Endothelial cell (in vitro differentiated cells): ENCODE measurements around the gene LTB4R. TPM values are rescaled to one million over a fixed set of nuclear protein-coding genes. Genes with fewer than 3 reads are reported as not detected.

Source experiments
- DNase-seq: peaks from one replicate; pipeline ENCODE4 v3.0.0; 2021; ENCODE audit warnings: low spot score
- H3K27ac Mint-ChIP-seq: one replicate; pipeline ENCODE4 v1.8.0; 2021; ENCODE audit warnings: mixed read lengths, inconsistent platforms; ENCODE audit not compliant: unreplicated experiment
- H3K27me3 Mint-ChIP-seq: one replicate; pipeline ENCODE4 v1.8.0; 2021; ENCODE audit warnings: mild to moderate bottlenecking, moderate library complexity, mixed read lengths, inconsistent platforms; ENCODE audit not compliant: unreplicated experiment
- H3K36me3 Mint-ChIP-seq: one replicate; pipeline ENCODE4 v1.8.0; 2021; ENCODE audit warnings: mild to moderate bottlenecking, low read depth, mixed read lengths, inconsistent platforms; ENCODE audit not compliant: unreplicated experiment
- H3K4me1 Mint-ChIP-seq: one replicate; pipeline ENCODE4 v1.8.0; 2021; ENCODE audit warnings: mild to moderate bottlenecking, mixed read lengths, inconsistent platforms; ENCODE audit not compliant: unreplicated experiment
- H3K4me3 Mint-ChIP-seq: one replicate; pipeline ENCODE4 v1.8.0; 2021; ENCODE audit warnings: mild to moderate bottlenecking, mixed read lengths, inconsistent platforms; ENCODE audit not compliant: unreplicated experiment
- H3K9me3 Mint-ChIP-seq: one replicate; pipeline ENCODE4 v1.8.0; 2021; ENCODE audit warnings: mixed read lengths, inconsistent platforms; ENCODE audit not compliant: unreplicated experiment
- CTCF ChIP-seq: fragments of 200-600 bp; sonication (generic); IDR thresholded peaks from one replicate; pipeline ENCODE4 v1.5.0; 2021; ENCODE audit warnings: antibody characterized with exemption; ENCODE audit not compliant: unreplicated experiment
- long read RNA-seq: library from polyadenylated mRNA; unstranded; transcript quantifications from one replicate; pipeline ENCODE4 v2.0.0, GENCODE V29; 2020; ENCODE audit not compliant: unreplicated experiment
- total RNA-seq: library from RNA; stranded (reverse); fragmentation: NEBNext Ultra II Directional; extraction: Animal tissue kit (Norgen Biotek cat#: 25700); gene quantifications from one replicate; pipeline ENCODE4 v1.2.1, GENCODE V29; 2021; ENCODE audit not compliant: unreplicated experiment

The LTB4R gene, protein sequence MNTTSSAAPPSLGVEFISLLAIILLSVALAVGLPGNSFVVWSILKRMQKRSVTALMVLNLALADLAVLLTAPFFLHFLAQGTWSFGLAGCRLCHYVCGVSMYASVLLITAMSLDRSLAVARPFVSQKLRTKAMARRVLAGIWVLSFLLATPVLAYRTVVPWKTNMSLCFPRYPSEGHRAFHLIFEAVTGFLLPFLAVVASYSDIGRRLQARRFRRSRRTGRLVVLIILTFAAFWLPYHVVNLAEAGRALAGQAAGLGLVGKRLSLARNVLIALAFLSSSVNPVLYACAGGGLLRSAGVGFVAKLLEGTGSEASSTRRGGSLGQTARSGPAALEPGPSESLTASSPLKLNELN
- 9.5 TPM for total RNA-seq
- long read RNA-seq, full-length matches to known transcripts, result 5 of 5 reads
- long read RNA-seq, partial matches to known transcripts, result 0 of 5 reads
- long read RNA-seq, other reads (novel, unspliced or antisense), result 0 of 5 reads

DNA sequence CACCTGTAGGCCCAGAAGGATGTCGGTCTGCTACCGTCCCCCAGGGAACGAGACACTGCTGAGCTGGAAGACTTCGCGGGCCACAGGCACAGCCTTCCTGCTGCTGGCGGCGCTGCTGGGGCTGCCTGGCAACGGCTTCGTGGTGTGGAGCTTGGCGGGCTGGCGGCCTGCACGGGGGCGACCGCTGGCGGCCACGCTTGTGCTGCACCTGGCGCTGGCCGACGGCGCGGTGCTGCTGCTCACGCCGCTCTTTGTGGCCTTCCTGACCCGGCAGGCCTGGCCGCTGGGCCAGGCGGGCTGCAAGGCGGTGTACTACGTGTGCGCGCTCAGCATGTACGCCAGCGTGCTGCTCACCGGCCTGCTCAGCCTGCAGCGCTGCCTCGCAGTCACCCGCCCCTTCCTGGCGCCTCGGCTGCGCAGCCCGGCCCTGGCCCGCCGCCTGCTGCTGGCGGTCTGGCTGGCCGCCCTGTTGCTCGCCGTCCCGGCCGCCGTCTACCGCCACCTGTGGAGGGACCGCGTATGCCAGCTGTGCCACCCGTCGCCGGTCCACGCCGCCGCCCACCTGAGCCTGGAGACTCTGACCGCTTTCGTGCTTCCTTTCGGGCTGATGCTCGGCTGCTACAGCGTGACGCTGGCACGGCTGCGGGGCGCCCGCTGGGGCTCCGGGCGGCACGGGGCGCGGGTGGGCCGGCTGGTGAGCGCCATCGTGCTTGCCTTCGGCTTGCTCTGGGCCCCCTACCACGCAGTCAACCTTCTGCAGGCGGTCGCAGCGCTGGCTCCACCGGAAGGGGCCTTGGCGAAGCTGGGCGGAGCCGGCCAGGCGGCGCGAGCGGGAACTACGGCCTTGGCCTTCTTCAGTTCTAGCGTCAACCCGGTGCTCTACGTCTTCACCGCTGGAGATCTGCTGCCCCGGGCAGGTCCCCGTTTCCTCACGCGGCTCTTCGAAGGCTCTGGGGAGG lies at the start of gene LTB4R:
Gene LTB4R, plus strand, starts transcription at position 857 of the 959 bp plus-strand sequence. CDS start 4,150 bp downstream, outside the sequence.
- DNase-seq, result peak; percentile 78
- Mint-ChIP-seq H3K27me3 (peaks cover 24% of the 10 kb centered on the region), H3K9me3 (no peaks in the 10 kb centered on the region), H3K4me1 (peaks cover 69% of the 10 kb centered on the region), H3K4me3 (peak within 1 kb of the TSS; percentile 81), H3K27ac (peak within 1 kb of the TSS; percentile 74), H3K36me3 (peaks cover 24% of the 10 kb centered on the region)
- TF ChIP-seq CTCF, result peak; percentile 39

- no peak overlapping the region for H3K4me3 Mint-ChIP-seq
- H3K4me1 Mint-ChIP-seq, result peaks cover 1% of the 10 kb centered on the region
- peaks cover 7% of the 10 kb centered on the region for H3K27me3 Mint-ChIP-seq
- H3K9me3 Mint-ChIP-seq, result no peaks in the 10 kb centered on the region
- no peak for DNase-seq
- no peak for TF ChIP-seq CTCF
- H3K27ac Mint-ChIP-seq, result no peak overlapping the region
- H3K36me3 Mint-ChIP-seq, result peaks cover 3% of the 10 kb centered on the region
These were observed 49.4 kb upstream of the LTB4R start for GRCh38 chr14:24261969-24262327.

DNA sequence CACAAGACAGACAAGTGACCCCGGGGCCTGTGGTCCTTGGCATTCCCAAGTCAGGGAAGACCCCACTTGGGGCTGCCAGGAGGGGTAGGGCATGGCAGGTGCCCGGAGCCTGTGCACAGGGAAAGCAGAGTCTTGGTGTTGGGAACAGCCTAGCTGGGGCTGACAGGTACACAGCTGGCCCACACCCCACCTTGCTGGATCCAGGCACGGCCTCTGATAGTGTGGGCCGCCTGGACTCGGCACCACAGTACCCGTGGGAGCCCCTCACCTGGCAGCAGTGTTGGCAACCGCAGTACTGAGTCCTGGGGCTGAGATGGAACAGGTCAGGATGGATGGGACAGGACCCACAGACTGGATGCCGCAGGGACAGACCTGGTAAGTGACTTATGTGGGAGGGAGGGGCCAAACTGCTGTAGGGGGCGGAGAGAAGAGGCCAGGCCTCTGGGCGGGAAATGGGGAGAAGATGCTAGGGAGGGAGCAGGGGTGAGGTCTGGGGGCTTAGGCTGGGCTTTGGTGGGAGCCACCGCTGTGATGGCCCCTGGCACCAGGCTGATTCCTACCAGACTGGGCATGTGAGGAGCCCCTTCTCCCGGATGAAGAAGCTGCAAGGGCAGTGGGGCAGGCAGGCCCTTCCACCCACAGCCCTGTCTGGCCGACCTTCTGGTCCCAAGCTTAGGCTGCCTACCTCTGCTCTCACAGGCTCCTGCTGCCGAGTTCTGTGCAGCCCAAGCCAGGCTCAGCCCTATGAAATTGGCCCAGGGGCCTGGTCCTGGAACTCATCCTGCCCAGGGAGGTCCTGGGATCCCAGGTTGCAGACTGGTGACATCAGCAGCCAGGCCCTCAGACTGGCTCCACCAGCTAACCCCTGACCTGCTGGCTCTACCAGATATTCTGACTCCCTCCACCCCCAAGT lies 48.2 kb upstream of the LTB4R start, which contains the start of gene TGM1:
Gene TGM1, minus strand, starts transcription at position 357 of the 913 bp plus-strand sequence. CDS start 825 bp downstream, outside the sequence.
- peaks cover 10% of the 10 kb centered on the region for H3K36me3 Mint-ChIP-seq
- H3K4me3 Mint-ChIP-seq, result no peak within 1 kb of the TSS
- no peak for DNase-seq
- H3K4me1 Mint-ChIP-seq, result peaks cover 2% of the 10 kb centered on the region
- TF ChIP-seq CTCF, result no peak
- no peaks in the 10 kb centered on the region for H3K9me3 Mint-ChIP-seq
- no peak within 1 kb of the TSS for H3K27ac Mint-ChIP-seq
- H3K27me3 Mint-ChIP-seq, result peaks cover 11% of the 10 kb centered on the region

DNA sequence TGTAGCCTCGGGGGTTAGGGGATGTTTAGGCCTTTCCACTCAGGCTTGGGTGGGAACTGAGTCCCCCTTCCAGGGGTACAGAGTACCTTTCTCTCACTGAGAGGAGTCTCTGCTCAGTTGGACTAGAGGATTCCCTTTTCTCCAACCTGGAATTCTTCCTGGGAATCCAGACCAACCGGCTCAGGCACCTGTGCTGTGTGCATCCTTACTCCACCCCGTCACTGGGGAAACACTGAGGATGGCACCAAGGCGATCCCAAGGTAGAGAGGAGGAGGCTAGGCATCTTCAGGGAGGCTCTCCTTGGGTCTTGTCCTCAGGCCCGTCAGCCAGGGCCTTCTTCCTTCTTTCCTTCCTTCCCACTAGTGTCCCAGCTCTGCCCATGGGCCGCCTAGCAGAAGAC lies 47.5 kb upstream of the LTB4R start:
- TF ChIP-seq CTCF, result no peak
- DNase-seq, result no peak
- Mint-ChIP-seq H3K4me3 (no peak overlapping the region), H3K9me3 (no peaks in the 10 kb centered on the region), H3K36me3 (peaks cover 10% of the 10 kb centered on the region), H3K4me1 (peaks cover 2% of the 10 kb centered on the region), H3K27me3 (peaks cover 11% of the 10 kb centered on the region), H3K27ac (no peak overlapping the region)
